ENCODE measurements around the gene ALPK1.
"Not testable (repeated sequence)": the region's sequence is repeated elsewhere in the genome, so short reads cannot be mapped to it uniquely, and the experiment has no call there.

ALPK1 gene

DNA sequence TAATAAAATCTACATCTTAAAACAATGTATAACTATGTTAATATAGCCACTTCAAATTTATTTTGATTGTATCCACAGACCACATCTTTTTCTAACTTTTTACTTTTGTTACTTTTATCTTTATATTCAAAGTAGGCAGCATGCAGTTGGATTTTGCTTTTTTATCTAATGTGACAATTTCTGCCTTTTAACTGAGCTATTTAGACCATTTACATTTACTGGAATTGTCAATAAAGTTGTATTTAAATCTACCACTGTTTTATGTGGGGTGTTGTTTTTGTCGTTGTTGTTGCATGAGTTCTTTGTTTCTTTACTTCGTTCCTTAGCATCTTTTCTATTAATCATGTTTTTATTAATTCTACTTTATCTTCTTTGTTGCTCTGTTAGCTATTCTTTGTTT is 176.8 kb downstream of the ALPK1 start:
- DNase-seq: no peak

DNA sequence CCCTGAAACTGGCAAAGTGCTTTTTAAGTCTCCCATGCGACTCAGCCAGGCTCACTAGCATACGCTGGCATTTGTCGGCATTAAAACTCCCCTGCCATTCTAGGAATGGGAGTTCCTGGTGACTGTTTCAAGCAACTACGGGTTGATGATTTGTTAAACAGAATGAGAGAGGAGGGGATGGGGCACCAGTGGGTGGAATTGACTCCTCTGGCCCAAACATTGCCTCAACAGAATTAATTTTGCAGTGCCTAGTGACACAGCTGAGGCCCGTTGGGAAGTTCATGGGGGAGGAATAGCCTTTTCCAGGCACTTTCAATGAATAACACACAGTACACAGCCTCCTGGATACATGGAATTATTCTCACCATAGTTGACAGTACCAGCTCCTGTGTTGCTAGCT is 188.8 kb downstream of the ALPK1 start:
- DNase-seq: no peak

DNA sequence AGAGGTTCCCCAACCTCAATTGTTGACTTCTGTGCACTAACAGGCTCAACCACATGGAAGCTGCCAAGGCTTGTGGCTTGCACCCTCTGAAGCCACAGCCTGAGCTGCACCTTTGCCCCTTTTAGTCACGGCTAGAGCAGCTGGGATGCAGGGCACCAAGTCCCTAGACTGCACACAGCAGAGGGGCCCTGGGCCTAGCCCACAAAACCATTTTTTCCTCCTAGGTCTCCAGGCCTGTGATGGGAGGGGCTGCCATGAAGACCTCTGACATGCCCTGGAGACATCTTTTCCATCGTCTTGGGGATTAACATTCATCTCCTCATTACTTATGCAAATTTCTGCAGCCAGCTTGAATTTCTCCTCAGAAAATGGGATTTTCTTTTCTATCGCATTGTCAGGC is 193.6 kb downstream of the ALPK1 start:
- DNase-seq: not testable (repeated sequence)
